Neural progenitor cell (in vitro differentiated cells): ENCODE results near the gene LAMB1.

Experiments
- CTCF ChIP-seq: fragments of 200-600 bp; sonication (generic); IDR thresholded peaks from 2 replicates; pipeline ENCODE4 v1.5.1; 2017; ENCODE audit warnings: antibody characterized with exemption, mild to moderate bottlenecking
- EZH2 ChIP-seq: fragments of 200-600 bp; sonication (generic); IDR thresholded peaks from 2 replicates; pipeline ENCODE4 v1.6.1; 2017; ENCODE audit warnings: antibody characterized with exemption, mild to moderate bottlenecking, moderate library complexity

GRCh38 chr7:108012499-108013430, 9.8 kb upstream of the LAMB1 start:
- TF ChIP-seq CTCF: no peak
- no peak for TF ChIP-seq EZH2
